Measurements from ENCODE around the gene COL4A2.

COL4A2 gene

GRCh38 chr13:110407021-110407420 is 99.9 kb downstream of the COL4A2 start:
- no peak for DNase-seq

DNA sequence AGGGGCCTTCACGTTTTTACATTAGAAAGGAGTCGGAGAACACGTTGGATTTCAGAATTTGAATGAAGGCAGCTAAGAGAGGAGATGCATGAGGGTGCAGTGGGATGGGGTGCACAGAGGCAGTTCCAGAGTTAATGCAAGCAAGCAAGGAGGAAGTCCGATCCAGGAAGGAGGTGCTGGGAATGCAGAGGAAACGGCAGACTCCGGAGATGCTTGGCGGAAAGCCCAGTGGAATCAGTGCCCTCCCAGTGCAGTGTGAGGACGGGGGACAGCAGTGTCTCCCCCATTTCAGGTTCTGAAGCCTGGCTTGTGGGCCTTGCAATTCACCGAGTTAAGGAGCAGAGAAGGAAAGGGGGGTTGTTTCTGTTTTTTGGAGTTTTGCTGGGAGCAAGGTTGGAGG is 100.4 kb downstream of the COL4A2 start:
- DNase-seq = no peak

GRCh38 chr13:110408286-110408685 is 101.2 kb downstream of the COL4A2 start:
- no peak for DNase-seq

DNA sequence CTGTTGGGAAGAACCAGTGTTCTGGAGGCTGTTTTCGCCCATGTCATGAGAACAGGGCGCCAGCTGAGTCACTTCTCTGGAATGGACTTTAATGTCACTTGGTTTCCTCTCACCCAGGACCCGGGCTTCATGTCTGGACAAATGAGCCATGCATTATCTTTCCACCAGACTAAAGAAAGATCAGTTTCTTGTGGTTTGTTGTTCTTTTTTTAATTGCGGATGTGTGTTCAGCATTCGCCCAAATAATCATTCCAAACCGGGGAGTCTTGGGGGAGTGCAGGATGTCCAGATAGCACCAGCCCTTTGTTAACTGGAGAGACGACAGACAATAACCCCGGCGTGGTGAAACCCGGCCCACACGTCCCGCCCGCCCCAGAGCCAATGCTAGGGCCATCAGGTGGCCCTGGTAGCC is 102.5 kb downstream of the COL4A2 start:
- no peak for DNase-seq

DNA sequence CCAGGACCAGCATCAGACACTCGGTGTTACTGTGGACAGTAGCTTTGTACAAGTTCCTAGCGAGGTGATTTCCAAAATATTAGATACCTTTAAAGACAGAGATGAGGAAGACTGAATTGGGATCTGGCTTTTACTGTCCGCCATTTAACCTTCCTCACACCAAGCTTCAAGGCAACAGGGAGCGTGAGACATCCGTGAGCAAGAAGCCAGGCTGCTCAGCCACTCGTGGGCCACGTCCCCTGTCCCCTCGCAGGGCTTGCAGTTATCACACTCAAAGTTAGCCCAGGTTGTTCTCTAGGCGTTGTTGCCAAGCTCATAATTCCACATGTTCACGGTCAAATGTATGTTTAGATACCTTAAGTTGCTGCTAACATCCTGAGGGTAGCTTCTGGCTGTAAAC is 102.9 kb downstream of the COL4A2 start:
- no peak for DNase-seq

GRCh38 chr13:110410936-110411687 is 104.0 kb downstream of the COL4A2 start:
- no peak for DNase-seq

DNA sequence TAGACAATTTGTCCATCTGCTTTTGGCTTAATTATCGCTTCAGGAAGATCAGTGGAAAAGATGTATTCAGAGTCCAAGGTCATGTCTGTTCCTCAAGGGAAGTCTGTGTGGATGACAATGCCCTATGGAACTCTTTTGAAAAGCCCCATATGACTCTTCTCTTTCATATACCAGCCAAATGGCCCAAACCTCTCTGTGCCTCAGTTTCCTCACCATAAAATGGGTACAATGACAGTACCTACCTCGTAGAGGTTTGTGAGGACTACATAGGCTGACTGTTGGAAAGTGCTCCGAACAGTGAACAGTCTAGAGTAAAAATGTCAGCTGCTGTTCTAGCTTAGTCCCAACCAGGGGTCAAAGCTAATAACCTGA is 104.6 kb downstream of the COL4A2 start:
- DNase-seq = no peak

GRCh38 chr13:110412132-110412914 is 105.2 kb downstream of the COL4A2 start:
- DNase-seq = peak in 3 of 5 donors; percentile 16 to 60 (median 16)

- no peak for DNase-seq
These were observed 106.1 kb downstream of the COL4A2 start for GRCh38 chr13:110413016-110413675.

DNA sequence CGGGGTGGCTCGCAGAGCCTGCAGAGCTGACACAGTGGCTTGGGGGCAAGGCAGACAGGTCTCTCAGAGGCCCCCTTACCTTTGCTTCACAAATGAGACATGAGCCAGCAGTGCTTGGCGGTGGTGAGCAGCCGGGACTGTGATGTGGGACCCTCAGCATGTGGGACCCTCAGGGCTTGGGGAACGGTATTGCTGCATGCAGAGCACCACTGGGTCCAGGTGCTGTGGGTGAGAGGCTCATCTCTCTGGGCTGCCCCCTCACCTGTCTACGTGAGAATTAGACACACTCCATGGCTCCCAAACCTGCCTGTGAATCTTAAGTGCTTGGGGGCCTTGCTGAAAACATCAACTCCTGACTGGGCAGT is 106.6 kb downstream of the COL4A2 start:
- no peak for DNase-seq

DNA sequence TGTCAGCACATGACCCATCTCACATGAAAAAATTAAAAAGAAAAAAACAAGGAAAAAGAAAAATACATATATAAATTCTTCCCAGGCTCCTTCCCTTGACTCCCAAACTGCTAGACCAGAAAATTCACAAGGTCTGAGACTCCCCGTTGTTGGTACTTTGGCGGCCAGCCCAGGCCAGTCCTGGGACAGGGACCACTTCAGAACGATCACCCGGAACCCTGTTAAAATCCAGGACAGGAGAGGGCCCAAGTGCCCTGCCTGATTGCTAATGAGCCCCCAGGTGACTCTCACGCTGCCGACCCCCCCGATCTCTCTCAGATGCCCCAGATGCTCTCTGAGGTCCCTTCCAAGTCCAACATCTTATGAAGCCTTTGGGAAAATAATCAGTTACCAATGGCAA is 107.2 kb downstream of the COL4A2 start:
- no peak for DNase-seq

DNA sequence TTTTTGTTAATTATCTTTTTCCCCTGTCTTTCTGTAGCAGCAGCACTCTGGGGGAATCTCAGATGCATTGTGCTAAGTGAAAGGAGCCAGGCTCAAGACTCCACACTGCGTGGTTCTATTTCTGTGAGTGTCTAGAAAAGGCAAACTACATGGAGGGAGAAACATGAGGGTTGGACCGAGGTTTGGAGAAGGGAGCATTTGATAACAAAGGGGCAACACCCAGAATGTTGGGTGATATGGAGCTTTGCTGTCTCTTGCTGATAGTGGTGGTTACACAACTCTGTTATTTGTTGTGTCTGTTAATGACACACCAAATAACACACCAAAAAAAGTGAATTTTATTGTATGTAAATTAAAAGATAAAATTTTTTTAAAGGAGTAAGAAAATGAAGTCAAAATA is 107.8 kb downstream of the COL4A2 start:
- no peak for DNase-seq

GRCh38 chr13:110415669-110416068 is 108.6 kb downstream of the COL4A2 start:
- no peak for DNase-seq

- DNase-seq = no peak
These were observed 109.3 kb downstream of the COL4A2 start for GRCh38 chr13:110416131-110417025.

DNA sequence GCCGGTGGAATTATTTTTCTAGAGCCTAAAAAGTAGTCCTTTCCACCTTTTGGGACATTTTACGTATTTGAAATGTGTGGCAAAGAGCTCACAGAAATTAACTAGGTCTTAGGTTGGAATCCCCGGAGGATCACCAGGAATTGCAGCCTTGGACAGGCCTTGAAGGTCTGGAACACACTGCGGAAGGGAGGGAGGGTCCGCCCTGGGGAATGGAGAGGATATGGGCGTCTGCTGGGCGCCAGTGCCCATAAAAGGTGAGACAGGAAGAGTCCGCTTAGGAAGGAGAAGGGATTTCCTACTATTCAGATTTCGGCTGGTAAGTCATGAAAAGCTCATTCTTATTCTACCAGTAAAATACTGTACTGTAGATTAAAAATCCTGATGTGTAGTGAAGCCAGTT is 111.9 kb downstream of the COL4A2 start:
- no peak for DNase-seq

- no peak for DNase-seq
These were observed 112.3 kb downstream of the COL4A2 start for GRCh38 chr13:110419381-110419791.

- DNase-seq = no peak
These were observed 112.9 kb downstream of the COL4A2 start for GRCh38 chr13:110419946-110420345.

- DNase-seq = no peak
These were observed 113.5 kb downstream of the COL4A2 start for GRCh38 chr13:110420626-110421025.

- DNase-seq = no peak
These were observed 114.0 kb downstream of the COL4A2 start for GRCh38 chr13:110421061-110421460.

DNA sequence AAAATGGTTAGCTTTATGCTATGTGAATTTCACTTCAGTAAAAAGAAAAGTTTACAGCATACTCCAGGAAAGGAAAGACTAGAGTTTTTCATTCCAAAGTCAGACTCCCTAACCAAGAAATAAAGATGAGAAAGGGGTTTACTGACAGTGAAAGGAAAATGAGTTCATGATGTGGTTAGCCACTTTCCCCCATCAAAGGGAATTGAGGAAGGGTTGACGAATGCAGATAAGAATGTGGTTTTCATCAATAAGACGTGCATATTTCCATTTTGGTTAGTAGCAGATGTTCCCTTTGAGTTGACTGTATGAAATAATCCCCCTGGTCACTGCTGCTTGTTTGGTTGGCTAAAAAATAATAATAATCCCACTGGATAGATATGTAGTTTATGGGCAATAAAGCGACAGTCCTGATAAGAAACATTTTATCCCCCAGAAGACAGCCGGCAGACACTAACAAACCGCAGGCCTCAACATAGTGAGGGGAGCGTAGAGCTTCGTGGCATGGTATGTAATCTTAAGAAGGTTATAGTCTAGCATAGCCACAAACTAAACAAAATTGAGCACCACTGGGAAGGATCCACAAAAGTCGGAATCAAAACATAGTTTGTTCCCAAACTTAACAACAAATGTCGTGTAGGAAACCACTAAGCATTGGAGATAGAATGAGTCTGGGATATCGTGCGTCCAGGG is 114.8 kb downstream of the COL4A2 start:
- no peak for DNase-seq

DNA sequence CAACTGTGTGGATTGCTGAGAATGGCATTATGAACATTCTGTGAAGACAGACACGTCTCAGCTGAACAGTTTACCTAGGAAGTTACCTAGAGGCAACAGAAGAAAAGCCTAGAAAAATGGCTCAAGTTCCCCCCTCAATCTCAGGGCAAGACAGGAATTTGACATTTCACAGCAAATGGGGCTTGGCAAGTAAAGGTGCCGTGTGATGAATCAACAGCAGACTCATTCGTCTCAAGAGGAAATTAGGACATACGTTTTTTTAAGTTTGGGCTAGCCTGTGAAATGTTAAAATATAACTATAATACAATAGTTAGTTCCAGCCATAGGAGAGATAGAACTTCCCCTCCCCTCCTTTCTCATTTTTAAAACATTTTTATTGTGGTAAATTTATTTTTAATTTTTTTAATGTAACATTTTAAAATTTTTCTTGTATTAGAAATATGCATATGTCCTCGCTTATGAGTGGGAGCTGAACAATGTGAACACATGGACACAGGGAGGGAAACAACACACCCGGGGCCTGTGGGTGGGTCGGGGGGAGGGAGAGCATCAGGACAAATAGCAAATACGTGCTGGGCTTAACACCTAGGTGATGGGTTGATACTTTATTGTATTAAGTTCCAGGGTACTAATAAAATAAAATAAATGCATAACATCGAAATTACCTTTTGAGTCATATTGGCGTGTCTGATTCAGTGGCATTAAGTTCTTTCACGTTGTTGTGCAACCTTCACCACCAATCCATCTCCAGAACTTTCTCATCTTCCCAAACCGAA is 116.0 kb downstream of the COL4A2 start:
- DNase-seq = no peak
